Measurements from ENCODE around the gene BRIX1.

- no peak for TF ChIP-seq ELF4 (IDR thresholded peaks at IDR 0.05)
- TF ChIP-seq FOXA1 (IDR thresholded peaks at IDR 0.05), result no peak
- TF ChIP-seq FOXM1 (IDR thresholded peaks at IDR 0.05; ENCODE audit: borderline replicate concordance), result no peak
- TF ChIP-seq SUZ12 (IDR thresholded peaks at IDR 0.05), result no peak
- no peak for TF ChIP-seq SP1 (IDR thresholded peaks at IDR 0.05)
- no peak for TF ChIP-seq L3MBTL2 (conservative IDR thresholded peaks at IDR 0.05)
- no peak for TF ChIP-seq ZNF384 (IDR thresholded peaks at IDR 0.05)
- TF ChIP-seq PKNOX1 (IDR thresholded peaks at IDR 0.05), result no peak
These were observed 48.5 kb upstream of the BRIX1 start for GRCh38 chr5:34866989-34867471.

Data from HEK293T (cell line).